Mesenteric fat pad (tissue), 1 donor: Measurements from ENCODE around the gene ZNF597. TPM values are rescaled to one million over a fixed set of nuclear protein-coding genes. Genes with fewer than 3 reads are reported as not detected.

ENCODE experiments used
- DNase-seq: peaks from one replicate; pipeline ENCODE4 v3.0.0-alpha.2; 2020; ENCODE audit warnings: low spot score
- total RNA-seq: library from RNA; stranded (reverse); fragmentation: NEBNext Ultra II Directional; extraction: Animal tissue kit (Norgen Biotek cat#: 25700); gene quantifications from one replicate; pipeline ENCODE4 v1.2.1, GENCODE V29; 2021
- donor health status: DM: yes; HTN: yes; CAD: no.

Gene ZNF597
- total RNA-seq, 1 donor from 2014 or later: 2.4 TPM

GRCh38 chr16:3457434-3458252, 14.3 kb upstream of the ZNF597 start:
- peak; percentile 96 for DNase-seq

DNA sequence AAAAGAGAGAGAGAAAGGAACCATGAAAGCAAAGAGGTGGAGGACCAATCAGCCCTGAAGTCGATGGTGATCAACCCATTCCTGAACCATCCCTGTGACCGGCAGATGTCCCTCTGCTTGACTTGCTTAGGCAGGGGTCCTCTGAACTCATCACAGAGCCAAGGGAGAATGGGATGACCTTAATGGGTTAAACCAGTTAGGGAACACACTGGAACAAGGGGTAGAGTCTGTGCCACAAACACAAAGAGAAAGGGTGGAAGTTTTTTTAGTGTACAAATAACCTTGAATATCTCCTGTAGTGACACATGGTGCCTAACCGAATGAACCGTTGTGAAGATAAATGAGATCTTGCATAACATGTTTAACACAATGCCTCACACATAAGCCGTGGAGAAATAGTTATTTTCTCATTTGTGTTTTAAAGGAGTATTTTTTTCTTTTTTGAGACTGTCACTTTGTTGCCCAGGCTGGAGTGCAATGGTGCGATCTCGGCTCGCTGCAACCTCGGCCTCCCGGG, 11.4 kb upstream of the ZNF597 start:
- no peak for DNase-seq

GRCh38 chr16:3454093-3454492, 10.8 kb upstream of the ZNF597 start:
- DNase-seq: no peak

GRCh38 chr16:3444032-3444388, 706 bp upstream of the ZNF597 start:
- no peak for DNase-seq

- DNase-seq: no peak
These were observed 3.7 kb downstream of the ZNF597 start for GRCh38 chr16:3439637-3440036.

GRCh38 chr16:3434373-3434772, 8.9 kb downstream of the ZNF597 start:
- no peak for DNase-seq

DNA sequence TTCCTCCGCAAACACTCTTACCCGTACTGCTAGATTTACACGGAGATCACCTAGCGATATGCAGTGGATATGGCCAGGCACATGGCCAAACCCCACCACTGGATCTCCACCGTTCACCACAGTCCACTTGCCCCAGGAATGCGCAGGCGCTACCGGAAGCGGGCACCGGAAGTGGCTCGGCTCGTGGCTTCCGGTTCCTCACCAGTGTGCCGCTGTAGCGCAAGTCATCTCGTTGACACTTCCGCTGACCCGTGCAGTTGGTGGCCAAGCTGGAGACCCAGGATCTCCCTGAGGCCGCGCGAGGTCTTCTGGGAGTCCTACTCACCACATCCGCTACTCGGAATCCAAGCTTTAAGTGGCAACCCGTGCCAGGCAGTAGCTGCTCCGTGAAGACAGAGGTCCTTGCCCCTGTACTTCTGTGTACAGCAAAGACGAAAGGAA, 11.5 kb downstream of the ZNF597 start:
- no peak for DNase-seq

GRCh38 chr16:3413730-3414379, 29.4 kb downstream of the ZNF597 start:
- DNase-seq: no peak

DNA sequence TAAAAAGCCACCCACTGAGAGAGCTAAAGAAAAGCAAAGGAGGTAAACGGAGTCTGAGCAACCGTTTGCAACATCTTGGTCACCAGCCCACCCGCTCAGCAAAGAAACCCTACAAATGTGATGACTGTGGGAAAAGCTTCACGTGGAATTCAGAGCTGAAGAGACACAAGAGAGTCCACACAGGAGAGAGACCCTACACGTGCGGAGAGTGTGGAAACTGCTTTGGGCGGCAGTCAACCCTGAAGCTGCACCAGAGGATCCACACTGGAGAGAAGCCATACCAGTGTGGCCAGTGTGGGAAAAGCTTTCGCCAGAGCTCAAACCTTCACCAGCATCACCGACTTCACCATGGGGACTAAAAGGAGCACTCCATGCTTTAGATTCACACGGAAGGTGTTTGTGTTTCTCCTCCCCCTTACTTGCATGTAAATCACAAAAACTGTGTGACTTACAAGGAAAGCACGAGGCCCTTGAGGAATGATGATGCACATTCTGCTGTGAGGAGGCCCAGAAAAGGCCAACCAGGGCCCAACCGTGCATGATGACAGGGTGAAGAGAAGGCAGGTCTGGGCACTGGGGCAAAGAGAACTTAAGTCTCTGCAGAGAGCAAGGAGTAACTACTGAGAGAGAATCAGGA, 34.6 kb downstream of the ZNF597 start:
- DNase-seq: no peak

DNA sequence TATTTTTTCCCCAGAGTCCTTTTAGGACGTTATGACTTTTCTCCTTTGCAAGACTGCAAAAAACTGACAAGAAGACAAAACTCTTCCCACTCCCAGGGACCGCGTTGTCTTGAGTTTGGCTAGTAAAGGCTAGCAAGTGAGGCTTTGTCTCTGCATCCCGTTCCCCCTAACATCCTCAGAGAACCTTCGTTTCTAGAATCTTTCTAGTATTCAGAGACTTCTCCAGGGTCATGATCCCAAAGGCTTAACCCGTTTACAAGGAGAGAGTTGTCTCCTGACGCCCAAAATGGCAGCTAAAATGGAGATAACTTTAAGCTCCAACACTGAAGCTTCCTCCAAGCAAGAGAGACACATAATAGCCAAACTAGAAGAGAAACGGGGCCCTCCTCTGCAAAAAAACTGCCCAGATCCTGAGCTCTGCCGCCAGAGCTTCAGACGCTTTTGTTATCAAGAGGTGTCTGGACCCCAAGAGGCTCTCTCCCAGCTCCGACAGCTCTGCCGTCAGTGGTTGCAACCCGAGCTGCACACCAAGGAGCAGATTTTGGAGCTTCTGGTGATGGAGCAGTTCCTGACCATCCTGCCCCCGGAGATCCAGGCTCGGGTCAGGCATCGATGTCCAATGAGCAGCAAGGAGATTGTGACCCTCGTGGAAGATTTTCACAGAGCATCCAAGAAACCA, 41.4 kb downstream of the ZNF597 start:
- no peak for DNase-seq

GRCh38 chr16:3400779-3401688, 42.3 kb downstream of the ZNF597 start, which contains the start of the genes ZNF174 and ZSCAN32:
TSS of gene ZNF174 (plus strand) at chr16:3401215. CDS start at chr16:3402005, 790 bp downstream.
TSS of gene ZSCAN32 (minus strand) at chr16:3401004. CDS start at chr16:3397557, 3,447 bp downstream.
- DNase-seq: peak; percentile 99

GRCh38 chr16:3400446-3400778, 42.9 kb downstream of the ZNF597 start:
- DNase-seq: no peak

- DNase-seq: no peak
These were observed 53.5 kb downstream of the ZNF597 start for GRCh38 chr16:3389663-3390338.

DNA sequence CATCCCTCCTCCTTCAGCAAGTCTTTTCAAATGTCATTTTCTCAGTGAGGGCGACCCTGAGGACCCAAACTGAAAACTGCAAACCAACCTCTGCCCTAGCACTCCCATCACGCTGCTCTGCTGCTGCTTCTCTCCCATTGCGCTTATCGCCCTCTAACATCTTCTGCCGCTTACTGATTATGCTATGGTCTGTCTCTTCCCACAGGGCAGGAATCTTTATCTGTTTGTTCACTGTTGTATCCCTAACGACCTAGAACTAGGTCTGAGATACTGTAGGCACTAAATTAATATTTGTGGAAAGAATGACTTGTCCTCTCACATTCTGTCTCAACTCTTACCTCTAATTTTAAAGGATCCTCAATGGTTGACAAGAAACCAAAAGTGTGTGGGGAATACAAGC, 55.0 kb downstream of the ZNF597 start:
- DNase-seq: no peak

- no peak for DNase-seq
These were observed 60.3 kb downstream of the ZNF597 start for GRCh38 chr16:3383045-3383448.
